GM18870 (cell line): ENCODE measurements around the gene SLC39A3.

ENCODE experiments used
- ATAC-seq: cut with Tn5 transposase; IDR thresholded peaks from one replicate; pipeline ENCODE4 v1.9.1; 2021; ENCODE audit warnings: moderate library complexity; ENCODE audit not compliant: unreplicated experiment

SLC39A3 gene

DNA sequence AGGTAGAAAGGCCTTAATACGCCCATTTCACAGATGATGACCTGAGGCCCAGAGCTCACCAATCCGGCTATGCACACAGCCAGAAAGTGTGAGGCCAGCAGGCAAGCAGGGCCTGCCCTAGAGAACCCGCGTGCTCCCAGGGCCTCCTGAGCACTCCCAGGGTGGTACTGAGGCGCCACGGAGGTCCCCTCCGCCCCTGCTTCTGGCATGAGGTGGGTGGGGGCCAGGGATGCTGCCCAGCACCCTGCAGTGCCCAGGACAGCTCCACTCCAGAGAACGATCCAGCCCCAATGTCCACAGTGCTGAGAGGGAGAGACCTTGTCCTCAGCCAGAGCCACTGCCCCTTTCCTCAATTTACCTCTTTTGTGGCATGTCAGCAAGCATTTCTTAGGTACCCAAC lies 29.4 kb upstream of the SLC39A3 start:
- ATAC-seq = no peak

DNA sequence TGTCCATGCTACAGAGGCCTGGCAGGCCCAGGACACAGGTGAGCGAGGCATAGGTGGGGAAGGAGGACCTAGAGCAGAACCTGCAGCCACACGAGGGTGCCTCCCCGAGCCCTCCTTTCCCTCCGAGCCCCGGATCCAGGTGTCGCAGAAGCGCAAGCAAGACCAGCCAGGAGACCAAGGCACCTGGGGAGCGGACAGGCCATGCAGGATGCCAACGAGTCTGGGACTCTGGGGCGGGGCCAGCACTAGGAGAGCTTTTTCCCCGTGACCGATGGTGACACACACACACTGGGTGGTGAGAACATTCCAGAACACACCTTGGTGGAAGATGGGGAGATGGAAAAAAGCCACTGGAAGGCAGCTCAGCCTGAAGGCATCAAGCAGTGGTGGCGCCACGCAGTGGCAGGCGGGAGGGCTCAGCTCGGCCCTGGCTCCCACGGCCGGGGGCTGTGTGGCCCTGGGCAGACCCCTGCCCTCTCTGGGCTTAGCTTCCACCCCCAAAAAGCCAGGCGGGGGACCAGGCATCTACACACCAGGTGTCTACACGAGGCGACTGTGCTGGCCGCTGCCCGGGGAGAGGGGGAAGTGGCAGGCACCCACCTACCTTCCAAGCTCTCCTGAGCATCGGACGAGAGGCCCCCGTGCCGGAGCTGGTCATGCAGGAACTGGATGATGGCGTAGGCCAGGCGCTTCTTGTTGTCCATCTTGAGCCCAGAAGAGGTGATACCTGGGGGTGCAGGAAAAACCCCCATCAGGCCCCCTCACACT lies 28.7 kb upstream of the SLC39A3 start:
- ATAC-seq = no peak

GRCh38 chr19:2767688-2768087 lies 27.9 kb upstream of the SLC39A3 start:
- ATAC-seq = no peak

DNA sequence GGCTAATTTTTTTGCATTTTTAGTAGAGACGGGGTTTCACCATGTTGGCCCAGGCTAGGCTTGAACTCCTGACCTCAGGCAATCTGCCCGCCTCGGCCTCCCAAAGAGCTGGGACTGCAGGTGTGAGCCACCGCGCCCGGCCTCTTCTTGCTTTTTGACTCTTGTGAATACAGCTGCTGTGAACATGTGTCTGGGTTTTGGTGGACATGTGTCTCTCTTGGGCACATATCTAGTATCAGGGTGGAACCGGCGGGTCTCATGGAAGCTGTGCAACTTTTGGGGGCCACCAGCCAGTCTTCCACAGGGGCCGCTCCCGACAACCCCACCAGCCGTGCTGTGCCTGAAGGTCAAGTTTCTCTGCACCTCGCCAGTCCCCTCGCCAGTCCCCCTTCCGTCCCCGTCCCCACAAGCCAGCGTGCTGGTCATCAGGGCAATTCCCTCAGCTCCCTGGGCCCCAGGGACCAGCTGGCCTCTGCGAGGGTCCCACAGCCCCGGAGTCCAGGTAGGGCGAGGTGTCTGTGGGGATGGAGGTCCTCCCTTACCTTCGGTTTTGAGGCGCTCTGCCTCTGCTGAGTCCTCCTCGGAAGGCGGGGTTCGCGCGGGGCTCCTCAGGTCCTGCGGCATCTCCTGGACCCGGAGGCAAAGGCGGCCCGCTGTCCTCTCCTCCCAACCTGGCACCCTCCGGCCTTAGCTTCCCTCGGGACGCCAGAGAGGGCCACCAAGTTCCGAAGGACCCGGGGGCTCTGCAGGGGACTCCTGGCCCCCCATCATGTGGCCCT lies 27.0 kb upstream of the SLC39A3 start:
- no peak for ATAC-seq

- no peak for ATAC-seq
Observed at GRCh38 chr19:2765376-2765775, 25.6 kb upstream of the SLC39A3 start.

- no peak for ATAC-seq
Observed at GRCh38 chr19:2764945-2765344, 25.1 kb upstream of the SLC39A3 start.

- no peak for ATAC-seq
Observed at GRCh38 chr19:2763687-2764086, 23.9 kb upstream of the SLC39A3 start.

GRCh38 chr19:2762783-2763496 lies 23.1 kb upstream of the SLC39A3 start:
- no peak for ATAC-seq

DNA sequence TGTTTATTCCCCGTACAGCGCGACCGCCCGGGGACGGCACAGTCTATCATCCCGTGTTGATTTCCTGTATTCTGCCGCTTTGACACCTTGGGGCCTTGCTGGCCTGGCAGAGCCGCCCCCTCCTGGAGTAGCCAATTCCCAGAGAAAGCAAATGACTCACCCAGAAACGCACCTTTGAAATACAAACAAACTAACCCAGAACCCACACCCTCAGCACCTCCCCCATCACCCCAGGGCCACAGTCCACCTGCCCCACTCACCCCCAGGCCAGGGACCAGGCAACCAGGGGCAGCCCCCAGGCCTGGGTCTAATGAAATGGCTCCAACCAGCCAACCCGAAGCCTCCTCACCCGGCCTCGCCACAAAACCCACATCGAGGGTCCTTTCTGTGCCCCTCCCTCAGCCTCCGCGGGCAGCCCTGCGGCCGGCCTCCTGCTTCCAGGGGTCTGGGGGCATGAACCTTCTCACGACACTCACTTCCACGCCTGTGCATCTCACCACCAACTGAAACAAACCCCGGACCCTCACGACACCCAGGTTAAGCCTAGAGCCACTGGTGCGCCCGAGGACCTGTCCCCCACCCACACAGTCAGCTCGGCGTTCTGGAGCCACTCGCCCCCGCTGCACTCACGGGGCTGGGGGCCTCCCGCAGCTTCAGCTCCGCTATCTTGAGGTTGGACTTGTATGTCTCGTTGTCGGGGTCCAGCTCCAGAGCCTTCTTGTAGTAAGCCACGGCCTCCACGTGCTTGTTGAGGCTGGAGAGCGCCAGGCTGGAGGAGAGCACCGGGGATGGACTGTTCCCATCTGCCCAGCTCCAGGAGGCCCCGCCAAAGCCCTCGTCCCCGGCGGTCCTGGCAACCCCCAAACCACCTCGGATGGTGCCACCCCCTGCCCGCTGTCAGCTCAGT lies 22.3 kb upstream of the SLC39A3 start:
- ATAC-seq = no peak

DNA sequence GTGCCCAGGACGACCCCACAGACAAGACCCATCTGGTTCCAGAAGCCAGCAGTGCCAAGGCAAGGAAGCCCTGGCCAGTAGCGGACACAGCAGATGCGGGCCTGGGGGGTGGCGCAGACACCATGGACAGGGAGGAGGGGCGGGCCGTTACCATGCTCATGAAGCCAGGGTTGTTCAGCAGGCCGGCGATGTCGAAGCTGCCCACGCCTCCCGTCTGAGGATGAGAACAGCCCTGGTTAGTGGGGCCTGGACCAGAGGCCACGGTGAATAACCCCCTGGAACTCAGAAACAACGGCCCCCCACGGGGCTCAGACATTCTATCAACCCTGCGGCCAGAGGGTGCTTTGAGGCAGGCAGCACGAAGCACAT lies 21.5 kb upstream of the SLC39A3 start:
- no peak for ATAC-seq

GRCh38 chr19:2759965-2760364 lies 20.1 kb upstream of the SLC39A3 start:
- no peak for ATAC-seq

- no peak for ATAC-seq
Observed at GRCh38 chr19:2759362-2759761, 19.5 kb upstream of the SLC39A3 start.

GRCh38 chr19:2758601-2759313 lies 18.9 kb upstream of the SLC39A3 start:
- ATAC-seq = no peak

DNA sequence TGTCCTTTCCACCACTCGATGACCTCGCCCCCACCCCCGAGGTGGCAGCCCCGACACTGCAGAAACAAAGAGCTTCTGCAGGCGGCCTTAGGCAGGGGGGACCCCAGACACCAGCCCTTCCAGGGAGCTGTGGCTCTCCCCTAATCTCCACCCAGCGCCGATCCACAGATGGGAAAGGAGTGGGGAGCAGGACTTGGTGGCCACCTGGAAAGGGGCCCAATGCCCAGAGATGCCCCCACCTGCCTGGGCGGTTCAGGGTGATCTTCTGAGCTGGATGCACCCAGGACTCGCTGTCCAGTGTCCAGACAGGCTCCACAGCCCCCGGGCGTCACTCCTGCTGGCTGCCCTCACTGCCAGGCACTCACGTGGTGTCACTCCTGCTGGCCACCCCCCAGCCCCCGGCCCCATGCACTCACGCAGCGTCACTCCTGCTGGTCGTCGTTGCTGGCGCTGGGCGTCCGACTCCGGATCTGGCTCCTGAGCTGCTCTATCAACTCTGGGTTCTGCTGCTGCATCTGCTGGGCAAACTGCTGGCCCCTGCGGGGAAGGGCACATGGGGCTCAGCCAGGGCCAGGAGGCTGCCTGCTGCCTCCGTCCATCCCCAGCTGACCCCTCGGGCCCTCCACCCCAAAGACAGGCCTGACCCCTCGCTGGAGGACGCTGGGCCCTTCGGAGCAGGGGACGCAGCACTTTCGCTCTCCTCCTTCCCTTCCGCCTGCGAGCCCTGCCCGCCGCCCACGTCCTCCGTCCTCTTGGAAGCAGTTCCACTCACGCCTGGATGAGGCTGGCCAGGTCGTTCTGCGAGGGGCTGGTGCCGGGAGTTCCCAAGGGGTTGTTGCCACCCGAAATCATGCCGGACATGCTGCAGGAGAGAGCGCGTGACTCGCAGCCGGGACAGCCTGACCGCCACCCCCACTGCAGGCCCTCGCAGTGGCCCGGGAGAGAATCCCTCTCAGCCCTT lies 17.4 kb upstream of the SLC39A3 start:
- no peak for ATAC-seq

- no peak for ATAC-seq
Observed at GRCh38 chr19:2756477-2756876, 16.7 kb upstream of the SLC39A3 start.

GRCh38 chr19:2755811-2756210 lies 16.0 kb upstream of the SLC39A3 start:
- no peak for ATAC-seq

GRCh38 chr19:2755448-2755705 lies 15.6 kb upstream of the SLC39A3 start:
- no peak for ATAC-seq

DNA sequence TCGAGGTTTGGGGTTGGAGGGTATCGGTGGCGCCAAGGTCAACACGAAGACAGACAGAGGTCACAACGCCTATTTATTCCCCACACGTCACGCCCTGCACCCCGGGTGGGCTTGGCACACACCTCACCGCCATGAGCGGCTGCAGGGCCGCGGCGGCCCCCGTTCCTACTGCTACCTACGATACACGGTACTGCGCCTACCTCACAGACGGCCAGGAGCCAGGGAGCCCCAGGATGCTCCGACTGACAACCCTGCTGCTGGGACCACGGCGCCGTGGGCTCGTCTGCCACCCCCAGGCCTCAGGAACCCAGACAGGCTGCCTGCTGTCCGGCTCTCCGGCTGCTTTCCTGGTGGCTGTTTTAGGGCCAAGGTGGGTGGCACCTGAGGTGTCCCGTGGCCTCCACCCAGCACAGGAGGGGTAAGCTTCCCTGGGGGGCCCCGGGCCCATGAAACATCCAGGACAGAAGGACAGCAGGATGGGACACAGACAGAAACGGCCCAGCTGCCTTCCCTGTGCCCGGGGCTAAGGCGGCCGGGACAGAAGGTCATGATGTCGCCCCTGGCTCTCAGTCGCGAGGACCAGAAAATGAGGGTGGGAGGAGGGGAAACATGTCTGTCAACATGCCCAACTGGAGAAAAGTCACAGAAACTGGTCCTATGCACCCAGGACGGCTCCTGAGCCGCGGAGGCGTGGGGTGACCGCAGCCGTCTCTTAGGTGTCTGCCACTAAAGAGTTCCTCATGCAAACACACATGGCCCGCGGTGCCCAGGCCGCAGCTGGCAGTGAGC lies 15.0 kb upstream of the SLC39A3 start:
- no peak for ATAC-seq

GRCh38 chr19:2751438-2751830 lies 11.6 kb upstream of the SLC39A3 start:
- ATAC-seq = no peak
